Endothelial cell of umbilical vein (primary cell): ENCODE data around the gene ATAD3A. TPM values are rescaled to one million over a fixed set of nuclear protein-coding genes. Genes with fewer than 3 reads are reported as not detected.

Experiments used
- BruUV-seq: library from RNA; stranded (reverse); fragments of 400-500 nt; replicated peaks from 2 replicates; lab custom pipeline; 2021; lab: Mats Ljungman, UMichigan
- CTCF ChIA-PET: fragments of 300-600, 350-600 bp; sonication (Branson Sonifier 250); formaldehyde crosslinking; loops from one replicate; lab custom pipeline; 2021; ENCODE audit warnings: antibody characterized with exemption, inconsistent platforms; lab: Charles Lee
- POLR2A ChIA-PET: fragments of 300-600, 350-600 bp; sonication (Branson Sonifier 250); formaldehyde crosslinking; loops from one replicate; lab custom pipeline; 2021; ENCODE audit warnings: antibody characterized with exemption, inconsistent platforms; lab: Charles Lee
- DNase-seq: peaks from one replicate; pipeline ENCODE4 v3.0.0-alpha.2; 2011; ENCODE audit warnings: low read depth, low spot score
- FAIRE-seq: peaks from 2 replicates; lab custom pipeline; 2011; peaks lifted over from hg19 to GRCh38; lab: Jason Lieb, UNC
- H2AFZ ChIP-seq: 2 replicates; pipeline ENCODE4 v1.6.0; 2012; ENCODE audit warnings: low read depth, low read length, control low read depth, inconsistent platforms
- H3K27ac ChIP-seq: 2 replicates; pipeline ENCODE4 v1.5.1; 2011; ENCODE audit warnings: low read depth, mild to moderate bottlenecking, control low read depth, low read length, moderate library complexity; ENCODE audit not compliant: insufficient read depth
- H3K27me3 ChIP-seq, 2 experiments: 2 replicates each; pipeline versions ENCODE4 v1.6.0 to v1.6.1; 2011; ENCODE audit warnings: low read length in 2 of 2, mixed read lengths in 1 of 2; ENCODE audit not compliant: control insufficient read depth in 2 of 2, insufficient read depth in 2 of 2
- H3K36me3 ChIP-seq, 2 experiments: 2 replicates in 1 of 2; 3 replicates in 1 of 2; pipeline ENCODE4 v1.5.1; 2011; ENCODE audit warnings: low read length in 2 of 2, mild to moderate bottlenecking in 1 of 2, moderate library complexity in 1 of 2; ENCODE audit not compliant: control insufficient read depth in 2 of 2, insufficient read depth in 2 of 2; ENCODE audit errors: extremely low read depth in 1 of 2
- H3K4me1 ChIP-seq: 3 replicates; pipeline ENCODE4 v1.5.1; 2011; ENCODE audit warnings: mild to moderate bottlenecking, low read length; ENCODE audit not compliant: control insufficient read depth, insufficient read depth; ENCODE audit errors: extremely low read depth
- H3K4me2 ChIP-seq: 2 replicates; pipeline ENCODE4 v1.6.1; 2011; ENCODE audit warnings: low read length, control low read depth, mixed read lengths; ENCODE audit not compliant: insufficient read depth
- H3K4me3 ChIP-seq, 3 experiments: fragments of 200-600 bp in 1 of 3; sonication (generic), shearing (Covaris generic) in 1 of 3; replicated peaks in 1 of 3; 2 replicates each; pipeline ENCODE4 v1.5.1; 2011 to 2016; ENCODE audit warnings: control low read depth in 3 of 3, low read length in 3 of 3, mild to moderate bottlenecking in 2 of 3, inconsistent platforms in 1 of 3, low read depth in 1 of 3, moderate library complexity in 1 of 3; ENCODE audit not compliant: insufficient read depth in 1 of 3
- H3K79me2 ChIP-seq: 2 replicates; pipeline ENCODE4 v1.6.0; 2012; ENCODE audit warnings: low read length, inconsistent platforms; ENCODE audit not compliant: control insufficient read depth, insufficient read depth
- H3K9ac ChIP-seq: replicated peaks from 2 replicates; pipeline ENCODE3; 2011; ENCODE audit warnings: low read length, control low read depth; ENCODE audit not compliant: insufficient read depth; ENCODE audit errors: extremely low read depth
- H3K9me1 ChIP-seq: replicated peaks from 3 replicates; pipeline ENCODE4 v1.6.0; 2011; ENCODE audit warnings: mild to moderate bottlenecking, low read length; ENCODE audit not compliant: control insufficient read depth, insufficient read depth; ENCODE audit errors: extremely low read depth
- H3K9me3 ChIP-seq: replicated peaks from 2 replicates; pipeline ENCODE4 v1.5.1; 2012; ENCODE audit warnings: low read length, inconsistent platforms; ENCODE audit not compliant: control insufficient read depth, insufficient read depth
- H4K20me1 ChIP-seq: replicated peaks from 2 replicates; pipeline ENCODE3; 2011; ENCODE audit warnings: mild to moderate bottlenecking, low read length; ENCODE audit not compliant: control insufficient read depth, insufficient read depth; ENCODE audit errors: extremely low read depth
- EZH2 ChIP-seq: IDR thresholded peaks from 2 replicates; pipeline ENCODE4 v1.6.1; 2012; ENCODE audit warnings: borderline replicate concordance, low read depth, mild to moderate bottlenecking, moderate library complexity, low read length, inconsistent platforms; ENCODE audit not compliant: severe bottlenecking
- FOS ChIP-seq: IDR thresholded peaks from 2 replicates; pipeline ENCODE4 v1.6.1; 2011; ENCODE audit warnings: mild to moderate bottlenecking, low read length, moderate library complexity, borderline replicate concordance; ENCODE audit not compliant: insufficient read depth
- GATA2 ChIP-seq: IDR thresholded peaks from 2 replicates; pipeline ENCODE4 v1.7.0; 2011; ENCODE audit warnings: low read depth, mild to moderate bottlenecking, moderate library complexity, mixed read lengths, low read length; ENCODE audit not compliant: insufficient read length, insufficient read depth
- JUN ChIP-seq: IDR thresholded peaks from 2 replicates; pipeline ENCODE4 v1.6.1; 2011; ENCODE audit warnings: borderline replicate concordance, low read depth; ENCODE audit not compliant: insufficient read length, insufficient read depth
- MAX ChIP-seq: IDR thresholded peaks from 2 replicates; pipeline ENCODE4 v1.6.1; 2011; ENCODE audit not compliant: insufficient read depth, insufficient read length
- MYC ChIP-seq: IDR thresholded peaks from one replicate; pipeline ENCODE4 v1.6.1; 2011; ENCODE audit warnings: mild to moderate bottlenecking, low read depth, low read length
- POLR2A ChIP-seq: IDR thresholded peaks from 2 replicates; pipeline ENCODE4 v1.6.1; 2012; ENCODE audit warnings: low read depth, mild to moderate bottlenecking, control low read depth, low read length
- POLR2AphosphoS5 ChIP-seq: IDR thresholded peaks from 2 replicates; pipeline ENCODE4 v1.6.1; 2012; ENCODE audit warnings: low read depth, mild to moderate bottlenecking, control low read depth, low read length, moderate library complexity; ENCODE audit not compliant: insufficient read depth
- dilution Hi-C: fragments of 300-500 bp; cut with MboI; formaldehyde crosslinking; loops from one replicate; pipeline ENCODE4 v1.15.0; 2019; ENCODE audit warnings: low sequenced_read_pairs; ENCODE audit not compliant: extremely low pct_ligation_motif_present
- intact Hi-C: fragments of 100-400 bp; cut with micrococcal nuclease; formaldehyde crosslinking; loops from one replicate; pipeline ENCODE4 v1.10.0; 2022
- polyA plus RNA-seq, 4 experiments: library from polyadenylated mRNA; depleted of rRNA in 3 of 4; stranded (reverse) in 3 of 4; unstranded in 1 of 4; fragments of >200 nt; gene quantifications; 2 replicates each; pipeline versions ENCODE4 v1.2.1 to v1.2.3, GENCODE V29; 2011 to 2012; ENCODE audit warnings: missing spikeins in 1 of 4
- total RNA-seq: library from RNA; stranded (reverse); gene quantifications from 2 replicates; pipeline ENCODE4 v1.2.3, GENCODE V29; 2021
- TF ChIP-seq, protein P1 (sequence below), 2 donors: IDR thresholded peaks; 1 replicate in 1 of 2; 2 replicates in 1 of 2; pipeline ENCODE4 v1.5.1; 2011; ENCODE audit warnings: low read length in 2 of 2, mild to moderate bottlenecking in 2 of 2, moderate library complexity in 2 of 2, control low read depth in 1 of 2, inconsistent platforms in 1 of 2, low read depth in 1 of 2; ENCODE audit not compliant: insufficient read depth in 1 of 2; ENCODE audit errors: extremely low read depth in 1 of 2

Gene ATAD3A
- total and polyA plus RNA-seq, 2 donors (not counting 3 experiments of a cell fraction or from before 2014, with no cell fraction given) = 24.9 to 55.2 TPM

DNA sequence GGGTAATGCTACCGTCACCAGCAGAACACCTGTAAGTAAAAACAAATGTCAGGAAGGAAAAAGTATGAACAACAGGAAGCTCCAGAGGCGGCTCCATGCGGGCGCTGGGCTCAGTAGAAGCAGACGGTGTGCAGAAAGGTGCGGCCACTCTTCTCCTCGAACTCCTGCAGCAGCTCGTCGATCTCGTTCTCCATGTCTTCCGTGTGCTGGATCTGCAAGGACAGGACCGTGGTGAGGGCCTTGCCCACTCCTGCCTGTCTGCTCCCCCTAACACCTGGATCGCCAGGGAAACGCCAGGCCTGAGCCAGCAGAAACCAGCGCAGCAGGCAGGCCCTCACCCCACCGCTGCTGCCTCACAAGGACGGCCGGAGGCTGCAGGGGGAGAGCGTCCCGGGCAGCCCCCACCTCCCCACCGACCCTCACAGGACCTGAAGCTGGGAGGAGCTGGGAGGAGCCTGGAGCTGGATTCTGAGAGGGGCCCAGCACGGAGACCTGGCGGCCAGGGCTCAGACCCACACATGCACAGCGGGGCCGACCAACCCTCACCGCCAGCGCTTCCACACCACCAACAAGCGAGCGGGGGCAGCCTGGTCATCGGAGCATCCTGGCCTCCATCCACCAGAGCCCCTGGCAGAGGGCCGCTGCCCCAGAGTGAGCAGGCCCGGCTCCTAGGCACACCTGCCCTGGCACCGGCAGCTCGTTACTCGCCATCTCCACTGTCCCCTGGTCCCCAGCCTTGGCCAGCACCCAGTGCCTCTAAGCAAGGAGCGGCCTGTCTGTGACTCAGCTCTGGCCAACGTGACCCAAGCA is 30.2 kb downstream of the ATAD3A start:
- Histone ChIP-seq H3K9me3 (no peaks in the 10 kb centered on the region), H3K4me3 (no peak overlapping the region), H3K79me2 (peaks cover 7% of the 10 kb centered on the region), H3K27me3 (no peaks in the 10 kb centered on the region), H3K9me1 (no peaks in the 10 kb centered on the region), H3K4me2 (no peak overlapping the region), H4K20me1 (no peaks in the 10 kb centered on the region), H2AFZ (no peak overlapping the region), H3K36me3 (peaks cover 0 to 8% of the 10 kb centered on the region in 2 experiments), H3K27ac (no peak overlapping the region), H3K4me1 (peaks cover 14% of the 10 kb centered on the region), H3K9ac (no peak overlapping the region)
- no peak for DNase-seq
- no peak for FAIRE-seq
- dilution Hi-C loops (no loop called here), intact Hi-C loops (no loop called here)
- CTCF ChIA-PET = no interaction called here
- no peak for TF ChIP-seq MYC
- no peak for TF ChIP-seq POLR2AphosphoS5
- no peak for TF ChIP-seq EZH2
- TF ChIP-seq JUN = no peak
- TF ChIP-seq MAX = no peak
- TF ChIP-seq, protein P1, sequence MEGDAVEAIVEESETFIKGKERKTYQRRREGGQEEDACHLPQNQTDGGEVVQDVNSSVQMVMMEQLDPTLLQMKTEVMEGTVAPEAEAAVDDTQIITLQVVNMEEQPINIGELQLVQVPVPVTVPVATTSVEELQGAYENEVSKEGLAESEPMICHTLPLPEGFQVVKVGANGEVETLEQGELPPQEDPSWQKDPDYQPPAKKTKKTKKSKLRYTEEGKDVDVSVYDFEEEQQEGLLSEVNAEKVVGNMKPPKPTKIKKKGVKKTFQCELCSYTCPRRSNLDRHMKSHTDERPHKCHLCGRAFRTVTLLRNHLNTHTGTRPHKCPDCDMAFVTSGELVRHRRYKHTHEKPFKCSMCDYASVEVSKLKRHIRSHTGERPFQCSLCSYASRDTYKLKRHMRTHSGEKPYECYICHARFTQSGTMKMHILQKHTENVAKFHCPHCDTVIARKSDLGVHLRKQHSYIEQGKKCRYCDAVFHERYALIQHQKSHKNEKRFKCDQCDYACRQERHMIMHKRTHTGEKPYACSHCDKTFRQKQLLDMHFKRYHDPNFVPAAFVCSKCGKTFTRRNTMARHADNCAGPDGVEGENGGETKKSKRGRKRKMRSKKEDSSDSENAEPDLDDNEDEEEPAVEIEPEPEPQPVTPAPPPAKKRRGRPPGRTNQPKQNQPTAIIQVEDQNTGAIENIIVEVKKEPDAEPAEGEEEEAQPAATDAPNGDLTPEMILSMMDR (IDR thresholded peaks at IDR 0.05; ENCODE audit: extremely low read depth in 1 of 2, insufficient read depth in 1 of 2, low read depth in 1 of 2, low read length in 2 of 2) = no peak
- no peak for TF ChIP-seq POLR2A
- no peak for TF ChIP-seq GATA2
- TF ChIP-seq FOS = no peak
- BruUV-seq = no TSS peak
- POLR2A ChIA-PET = no interaction called here
